GM12878 (cell line): ENCODE data around the gene IER5. TPM values are rescaled to one million over a fixed set of nuclear protein-coding genes. Genes with fewer than 3 reads are reported as not detected.

Experiments
- ATAC-seq: fragments of 200-7000 bp; cut with Tn5 transposase; 3 replicates; pipeline ENCODE4 v1.9.1; 2020; ENCODE audit warnings: mild to moderate bottlenecking, moderate library complexity
- BruUV-seq: library from RNA; stranded (reverse); fragments of 400-500 nt; replicated peaks from 2 replicates; lab custom pipeline; 2021; lab: Mats Ljungman, UMichigan
- CTCF ChIA-PET: fragments of 300-600 bp; sonication (Branson Sonifier 250); formaldehyde crosslinking; extraction: SDS; loops from one replicate; lab custom pipeline; 2021; ENCODE audit warnings: inconsistent platforms; lab: Yijun Ruan, JAX
- POLR2A ChIA-PET: fragments of 350-600 bp; formaldehyde crosslinking; extraction: SDS; loops from one replicate; lab custom pipeline; 2021; ENCODE audit warnings: inconsistent platforms; lab: Charles Lee
- RAD21 ChIA-PET: fragments of 300-600 bp; sonication (Branson Sonifier 250); formaldehyde crosslinking; loops from one replicate; lab custom pipeline; 2023; ENCODE audit warnings: antibody characterized with exemption; ENCODE audit not compliant: unreplicated experiment; lab: Charles Lee
- SMC1A ChIA-PET: fragments of 300-600 bp; sonication (Branson Sonifier 250); formaldehyde crosslinking; loops from one replicate; lab custom pipeline; 2023; ENCODE audit not compliant: unreplicated experiment, uncharacterized antibody; lab: Charles Lee
- DNase-seq: peaks from one replicate; pipeline ENCODE4 v3.0.0-alpha.2; 2011; ENCODE audit warnings: low read depth, low spot score
- FAIRE-seq: peaks from 3 replicates; lab custom pipeline; 2011; peaks lifted over from hg19 to GRCh38; lab: Jason Lieb, UNC
- H2AFZ ChIP-seq: 2 replicates; pipeline ENCODE4 v1.6.0; 2011; ENCODE audit warnings: low read depth, low read length, control low read depth; ENCODE audit not compliant: control insufficient read depth
- H3K27ac ChIP-seq: 2 replicates; pipeline ENCODE4 v1.5.1; 2011; ENCODE audit warnings: control low read depth; ENCODE audit not compliant: control insufficient read depth, insufficient read depth
- H3K27me3 ChIP-seq, 2 experiments: replicated peaks in 1 of 2; 2 replicates each; pipeline versions ENCODE4 v1.6.0 to v1.6.1; 2011; ENCODE audit warnings: low read length in 1 of 2; ENCODE audit not compliant: control insufficient read depth in 2 of 2, insufficient read depth in 2 of 2
- H3K36me3 ChIP-seq, 2 experiments: 2 replicates each; pipeline ENCODE4 v1.5.1; 2011; ENCODE audit warnings: low read length in 1 of 2; ENCODE audit not compliant: control insufficient read depth in 2 of 2, insufficient read depth in 2 of 2
- H3K4me1 ChIP-seq: 2 replicates; pipeline ENCODE4 v1.6.1; 2011; ENCODE audit warnings: mild to moderate bottlenecking, low read length, moderate library complexity, mixed read lengths; ENCODE audit not compliant: control insufficient read depth, insufficient read depth
- H3K4me2 ChIP-seq: 2 replicates; pipeline ENCODE4 v1.6.0; 2011; ENCODE audit warnings: control low read depth; ENCODE audit not compliant: control insufficient read depth, insufficient read depth
- H3K4me3 ChIP-seq: fragments of 200-600 bp; sonication (generic); 2 replicates; pipeline ENCODE4 v1.5.1; 2016
- H3K79me2 ChIP-seq: 2 replicates; pipeline ENCODE4 v1.6.0; 2011; ENCODE audit warnings: low read length; ENCODE audit not compliant: control insufficient read depth, insufficient read depth
- H3K9ac ChIP-seq: 2 replicates; pipeline ENCODE4 v1.8.0; 2011; ENCODE audit warnings: low read length, control low read depth, mixed read lengths; ENCODE audit not compliant: control insufficient read depth, insufficient read depth
- H3K9me3 ChIP-seq: replicated peaks from 3 replicates; pipeline ENCODE4 v1.5.1; 2011; ENCODE audit warnings: mild to moderate bottlenecking, low read length; ENCODE audit not compliant: control insufficient read depth, insufficient read depth
- H4K20me1 ChIP-seq: 2 replicates; pipeline ENCODE4 v1.6.0; 2011; ENCODE audit not compliant: control insufficient read depth, insufficient read depth
- CEBPB ChIP-seq, 2 experiments: fragments of 150-350 bp in 1 of 2; IDR thresholded peaks; 2 replicates each; pipeline ENCODE4 v1.6.1; 2012 to 2014; ENCODE audit warnings: low read depth in 2 of 2, low read length in 2 of 2, borderline replicate concordance in 1 of 2, inconsistent platforms in 1 of 2
- MTA3 ChIP-seq: IDR thresholded peaks from 2 replicates; pipeline ENCODE4 v1.6.1; 2012; ENCODE audit warnings: low read length, inconsistent platforms, borderline replicate concordance
- POLR2A ChIP-seq: IDR thresholded peaks from 2 replicates; pipeline ENCODE4 v1.6.1; 2011; ENCODE audit warnings: low read depth, mild to moderate bottlenecking, low read length
- ZBTB11 ChIP-seq: fragments of 450-650 bp; formaldehyde crosslinking; IDR thresholded peaks from 2 replicates; pipeline ENCODE4 v1.5.0; 2022; ENCODE audit warnings: mild to moderate bottlenecking, missing genetic modification characterization
- WGBS: methylation state at CpG from one replicate; pipeline ENCODE4 v1.1.6; 2016; ENCODE audit warnings: low lambda C conversion rate; ENCODE audit not compliant: insufficient replicate concordance, insufficient coverage; ENCODE audit errors: missing lambda C conversion rate; 5-methylcytosine and 5-hydroxymethylcytosine counted together
- in situ Hi-C: fragments of 300-500 bp; cut with MboI; formaldehyde crosslinking; loops from 9 replicates; pipeline ENCODE4 v1.14.3; 2018; ENCODE audit warnings: mixed read lengths
- intact Hi-C: fragments of 100-400 bp; cut with micrococcal nuclease; formaldehyde crosslinking; loops from one replicate; pipeline ENCODE4 v1.14.2; 2022; ENCODE audit not compliant: unreplicated experiment
- polyA plus RNA-seq, 11 experiments: library from polyadenylated mRNA; depleted of rRNA in 4 of 11; unstranded in 6 of 11; stranded (reverse) in 5 of 11; fragments of >200 nt; fragmentation: Nextera tagmentation in 4 of 11; fragmentation: Illumina TruSeq in 1 of 11; extraction: Ambion mirVana in 4 of 11; extraction: Trizol in 1 of 11; gene quantifications; 1 replicate in 1 of 11; 2 replicates in 10 of 11; pipeline versions ENCODE4 v1.2.1 to v1.2.3, GENCODE V29; 2011 to 2016; ENCODE audit warnings: inconsistent platforms in 2 of 11, missing spikeins in 2 of 11, low read depth in 1 of 11
- total RNA-seq, 4 experiments: library from RNA; depleted of rRNA in 3 of 4; stranded (reverse); fragments of >200 nt in 3 of 4; fragmentation: Illumina TruSeq in 1 of 4; extraction: Trizol in 1 of 4; gene quantifications; 2 replicates each; pipeline versions ENCODE4 v1.2.1 to v1.2.3, GENCODE V29; 2013 to 2021
- TF ChIP-seq, protein P1 (sequence below): IDR thresholded peaks from 2 replicates; pipeline ENCODE4 v1.6.1; 2011; ENCODE audit warnings: borderline replicate concordance, low read depth, mild to moderate bottlenecking, moderate library complexity, mixed read lengths, low read length; ENCODE audit not compliant: insufficient read depth; ENCODE audit errors: extremely low read length

Gene IER5
- total and polyA plus RNA-seq, 10 of the 15 experiments (the other 5 are each of a cell fraction or from before 2014, with no cell fraction given), result 4.3 to 75.2 (median 30.5) TPM

DNA sequence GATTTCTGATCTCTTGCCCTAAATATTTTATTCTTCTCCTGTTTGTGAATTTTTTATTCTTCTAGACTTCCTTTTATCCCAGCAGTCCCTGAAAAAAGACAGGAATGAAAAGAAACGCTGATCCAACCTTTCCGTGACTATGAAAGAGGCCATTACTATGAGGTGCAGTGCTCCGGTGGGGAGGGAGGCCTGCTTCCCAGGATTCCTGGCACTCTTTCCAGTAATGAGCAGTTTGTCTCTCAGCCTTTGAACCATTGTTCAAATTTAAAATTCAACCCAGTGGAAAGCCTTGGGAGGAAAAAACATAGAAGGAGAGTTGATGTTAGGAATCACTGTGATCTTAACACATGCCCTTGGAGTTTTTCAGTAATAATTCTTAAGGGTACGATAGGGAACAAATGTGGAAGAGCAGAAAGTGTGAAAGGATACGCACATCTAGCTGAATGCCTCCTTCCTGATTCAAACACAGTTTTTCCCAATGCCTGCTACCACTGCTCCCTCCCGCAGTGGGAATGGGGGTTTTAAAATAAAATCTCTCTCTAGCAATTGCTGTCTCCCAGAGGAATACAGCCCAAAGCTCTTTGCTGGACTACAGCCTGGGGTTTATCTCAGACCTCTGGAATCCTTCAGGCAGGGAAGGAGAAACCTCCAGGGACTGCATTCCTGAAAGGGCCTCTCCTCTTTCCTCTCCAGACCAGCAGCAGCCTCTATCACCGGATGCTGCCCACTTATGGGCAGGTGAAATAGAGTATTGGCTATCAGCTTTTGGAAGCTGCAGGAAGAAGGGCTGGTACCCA, 6.1 kb downstream of the IER5 start:
- Histone ChIP-seq H4K20me1 (peaks cover 5% of the 10 kb centered on the region; the same call in 1 of the 2 replicates), H3K36me3 (peaks cover 0 to 18% of the 10 kb centered on the region in 2 experiments; a peak in 3 of 4 replicates), H2AFZ (no peak overlapping the region), H3K9me3 (no peaks in the 10 kb centered on the region; the same call in 2 of the 3 replicates), H3K4me2 (peak overlapping the region; percentile 9; the same call in 1 of the 2 replicates), H3K4me1 (peaks cover 40% of the 10 kb centered on the region), H3K27ac (no peak overlapping the region), H3K79me2 (peaks cover 47% of the 10 kb centered on the region), H3K27me3 (no peaks in the 10 kb centered on the region), H3K4me3 (no peak overlapping the region), H3K9ac (no peak overlapping the region)
- intact Hi-C loops (no loop called here), in situ Hi-C loops (loop anchor here (5.0 kb wide), 1 partner anchor 38 kb away; no protein-coding TSS in a partner anchor)
- DNase-seq (no peak), FAIRE-seq (no peak), ATAC-seq (no peak)
- TF ChIP-seq, protein P1, sequence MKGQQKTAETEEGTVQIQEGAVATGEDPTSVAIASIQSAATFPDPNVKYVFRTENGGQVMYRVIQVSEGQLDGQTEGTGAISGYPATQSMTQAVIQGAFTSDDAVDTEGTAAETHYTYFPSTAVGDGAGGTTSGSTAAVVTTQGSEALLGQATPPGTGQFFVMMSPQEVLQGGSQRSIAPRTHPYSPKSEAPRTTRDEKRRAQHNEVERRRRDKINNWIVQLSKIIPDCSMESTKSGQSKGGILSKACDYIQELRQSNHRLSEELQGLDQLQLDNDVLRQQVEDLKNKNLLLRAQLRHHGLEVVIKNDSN, result no peak
- TF ChIP-seq ZBTB11 (CRISPR knock-in tag), result no peak
- peak; percentile 53; the same call in 1 of the 2 replicates for TF ChIP-seq MTA3
- peak; percentile 27; the same call in 1 of the 2 replicates for TF ChIP-seq POLR2A
- TF ChIP-seq CEBPB (IDR thresholded peaks at IDR 0.05; ENCODE audit: borderline replicate concordance in 1 of 2, low read depth in 2 of 2, low read length in 2 of 2), result no peak
- SMC1A ChIA-PET, result interaction anchor here (0.9 to 39.2 kb wide), 3 partner anchors 8 to 57 kb away, joined by 3 to 1399 read pairs (median 123); no protein-coding TSS in a partner anchor
- CTCF ChIA-PET, result interaction anchor here (1.3 to 38.4 kb wide), 3 partner anchors 10 to 57 kb away, joined by 4 to 1067 read pairs (median 6); no protein-coding TSS in a partner anchor
- RAD21 ChIA-PET, result interaction anchor here (0.6 to 26.9 kb wide), 4 partner anchors 33 to 61 kb away, joined by 3 to 966 read pairs (median 3); no protein-coding TSS in a partner anchor
- no TSS peak for BruUV-seq
- WGBS, result 86% methylated on average over 7 of the region's 7 CpGs
- POLR2A ChIA-PET, result interaction anchor here (0.6 to 16.3 kb wide), 3 partner anchors 10 to 35 kb away, joined by 5 to 256 read pairs (median 18); no protein-coding TSS in a partner anchor
